Activated effector memory CD4-positive, alpha-beta T cell treated with anti-CD3 and anti-CD28 coated beads, Interleukin-2, amount 50 U/mL, for 16 hours (primary cell): ENCODE data around the gene SEMA4D.

ENCODE experiments used
- DNase-seq: peaks from one replicate; pipeline ENCODE4 v3.0.0-alpha.2; 2020

SEMA4D gene

DNA sequence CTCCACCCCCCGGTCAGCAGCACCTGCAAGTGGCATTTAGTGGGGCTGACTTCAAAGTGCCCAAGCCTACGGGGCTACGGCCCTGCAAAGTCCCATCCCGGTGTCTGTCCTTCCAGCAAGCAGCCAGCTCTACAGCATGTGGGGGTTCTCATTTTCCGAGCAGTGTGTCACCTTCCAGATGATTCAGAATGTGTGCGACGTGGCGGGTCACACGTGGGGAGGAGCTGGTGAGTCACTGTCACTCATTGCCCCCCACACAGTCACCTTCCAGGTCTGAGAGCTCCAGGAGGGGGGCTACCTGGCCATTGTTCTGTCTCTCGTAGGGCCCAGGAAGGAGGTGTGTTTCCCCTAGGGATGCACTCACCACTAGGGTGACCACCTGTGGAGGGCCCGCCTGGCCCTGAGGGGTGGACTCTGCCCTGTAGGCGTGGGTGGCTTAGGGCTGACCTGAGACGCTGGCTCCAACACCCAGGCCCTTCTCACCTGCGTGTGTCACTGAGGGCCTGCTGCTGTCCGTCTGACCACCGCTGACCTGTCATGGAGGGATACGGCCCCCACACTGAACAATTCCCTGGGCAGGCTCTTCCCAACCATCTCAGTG is 70.2 kb downstream of the SEMA4D start:
- DNase-seq: peak; percentile 92

GRCh38 chr9:89426384-89426961 is 71.4 kb downstream of the SEMA4D start:
- peak; percentile 72 for DNase-seq

GRCh38 chr9:89425921-89426383 is 72.0 kb downstream of the SEMA4D start:
- DNase-seq: no peak

GRCh38 chr9:89425024-89425805 is 72.7 kb downstream of the SEMA4D start:
- no peak for DNase-seq

- DNase-seq: peak; percentile 89
These were observed 75.5 kb downstream of the SEMA4D start for GRCh38 chr9:89422151-89422975.

- DNase-seq: peak; percentile 85
These were observed 76.3 kb downstream of the SEMA4D start for GRCh38 chr9:89421595-89421994.

GRCh38 chr9:89420397-89421178 is 77.3 kb downstream of the SEMA4D start:
- no peak for DNase-seq

DNA sequence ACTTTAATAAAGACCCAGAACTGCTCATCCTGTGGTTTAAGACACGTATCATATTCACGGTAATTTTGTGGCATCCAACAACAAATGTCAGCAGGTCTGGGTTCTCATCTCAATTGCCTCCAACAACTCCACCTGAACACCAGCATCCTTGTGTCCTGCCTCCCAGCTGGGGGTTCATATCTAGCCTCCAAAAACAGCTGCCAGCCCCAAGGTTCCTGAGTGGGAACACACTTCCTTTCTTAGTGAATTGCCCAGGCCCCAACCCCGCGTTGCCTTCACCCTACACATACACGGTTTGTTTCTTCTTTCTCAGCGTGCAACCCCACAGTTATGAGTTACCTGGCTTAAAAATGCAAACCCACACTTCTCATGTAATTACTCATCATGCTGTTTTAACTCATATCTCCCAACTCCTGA is 77.9 kb downstream of the SEMA4D start:
- DNase-seq: peak; percentile 82

GRCh38 chr9:89418882-89419640 is 78.9 kb downstream of the SEMA4D start:
- peak; percentile 89 for DNase-seq

- DNase-seq: no peak
These were observed 79.5 kb downstream of the SEMA4D start for GRCh38 chr9:89418474-89418845.

DNA sequence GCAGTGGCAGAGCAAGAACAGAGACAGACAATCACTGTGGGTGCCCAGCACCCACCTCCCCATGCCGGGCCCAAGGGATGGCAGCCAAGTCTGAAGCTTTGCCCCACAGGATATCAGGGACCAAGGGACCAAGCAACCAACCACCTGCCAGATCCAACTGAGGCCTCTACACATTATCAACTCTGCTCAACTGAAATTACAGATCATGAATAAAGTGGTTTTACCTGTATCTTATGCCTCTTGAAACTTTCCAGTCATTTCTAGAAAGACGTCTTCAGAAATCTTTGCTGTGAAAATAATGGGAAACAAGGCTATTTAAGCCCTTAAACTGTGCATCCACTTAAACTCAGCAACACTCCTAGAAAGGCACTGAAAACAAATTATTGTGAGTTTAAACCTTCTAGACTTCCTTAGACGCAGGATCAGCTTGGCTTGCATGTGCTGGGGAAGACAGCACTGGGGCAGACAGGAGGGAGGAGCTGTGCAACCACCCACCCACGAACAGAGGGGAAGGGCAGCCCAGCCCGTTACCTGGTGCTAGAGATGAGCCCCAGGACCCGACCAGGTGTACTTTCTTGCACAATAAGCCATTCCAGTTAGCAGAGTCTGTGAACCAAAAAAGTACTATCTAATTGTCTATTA is 80.0 kb downstream of the SEMA4D start:
- peak; percentile 82 for DNase-seq

GRCh38 chr9:89414670-89415324 is 83.1 kb downstream of the SEMA4D start:
- DNase-seq: no peak

DNA sequence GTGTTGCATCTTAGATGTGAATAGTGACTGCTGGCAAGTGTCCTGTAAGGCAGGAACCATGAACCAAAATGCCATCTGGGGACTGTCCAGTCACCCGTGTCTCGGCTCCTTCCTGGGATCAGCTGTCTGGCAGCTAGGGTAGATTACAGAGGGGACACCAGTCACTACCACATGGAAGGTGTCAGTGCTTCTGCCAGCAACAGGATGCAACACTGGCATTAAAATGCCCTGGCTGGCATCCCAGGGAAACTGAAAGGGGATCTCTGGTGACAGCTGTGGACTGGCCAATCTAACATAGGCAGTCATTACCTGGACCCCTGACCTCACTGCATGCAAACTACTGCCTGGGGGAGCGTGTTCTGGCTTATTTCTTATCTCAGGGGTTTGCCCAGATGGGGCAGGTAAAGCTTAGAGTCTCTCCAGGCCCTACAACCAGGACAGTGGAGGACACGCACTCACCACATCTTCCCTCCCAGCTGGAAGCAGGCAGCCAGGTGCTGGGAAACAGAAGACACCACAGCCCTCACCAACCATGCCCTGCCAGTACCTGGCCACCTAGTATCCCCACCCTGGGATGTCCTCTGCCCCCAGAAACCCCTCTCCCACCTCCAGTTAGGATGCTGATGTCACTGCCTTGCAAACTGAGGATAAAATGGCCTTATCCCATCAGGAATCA is 83.8 kb downstream of the SEMA4D start:
- no peak for DNase-seq

- DNase-seq: no peak
These were observed 85.0 kb downstream of the SEMA4D start for GRCh38 chr9:89412951-89413350.

- DNase-seq: no peak
These were observed 85.4 kb downstream of the SEMA4D start for GRCh38 chr9:89412541-89412940.

- no peak for DNase-seq
These were observed 86.2 kb downstream of the SEMA4D start for GRCh38 chr9:89411759-89412158.

GRCh38 chr9:89410641-89411350 is 87.1 kb downstream of the SEMA4D start:
- peak; percentile 85 for DNase-seq

DNA sequence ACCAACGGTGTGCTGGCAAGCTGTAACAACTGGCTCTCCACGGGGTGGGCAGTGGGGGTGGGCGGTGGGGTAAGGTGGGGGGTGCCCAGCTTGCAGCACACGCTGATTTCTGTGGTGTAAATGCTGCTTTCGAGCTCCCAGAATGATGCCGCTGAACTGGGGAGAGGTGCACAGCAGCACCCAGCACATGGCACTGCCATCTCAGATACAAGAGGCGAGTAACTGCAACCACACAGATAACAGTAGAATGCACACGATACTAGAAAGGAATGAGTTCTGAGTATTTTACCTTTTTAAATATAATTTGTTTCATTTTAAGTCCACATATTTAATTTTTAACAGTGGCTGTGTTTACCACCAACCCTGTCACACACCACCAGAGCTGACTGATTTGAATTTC is 87.9 kb downstream of the SEMA4D start:
- no peak for DNase-seq

DNA sequence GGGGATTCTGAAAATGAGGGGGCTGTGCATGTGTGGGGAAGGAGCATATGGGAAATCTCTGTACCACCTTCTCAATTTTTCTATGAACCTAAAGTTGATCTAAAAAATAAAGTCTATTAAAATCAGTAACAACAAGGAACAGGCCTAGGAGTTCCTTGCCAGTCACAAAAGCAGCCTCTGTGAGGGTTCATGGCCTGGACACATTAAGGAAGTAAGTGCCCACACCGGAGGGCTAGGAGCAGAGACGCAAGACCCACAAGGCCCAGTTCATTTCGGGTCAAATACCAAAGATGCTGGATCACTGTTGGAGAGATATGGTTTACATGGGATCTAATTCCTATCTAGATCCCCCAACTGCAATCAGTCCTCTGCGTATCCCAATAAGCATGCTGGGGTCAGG is 88.4 kb downstream of the SEMA4D start:
- DNase-seq: no peak
